Glomerular visceral epithelial cell (primary cell): ENCODE results near the gene IMPDH1.
A peak's percentile ranks its signal among the peaks of the same experiment; 100 is the strongest.

Experiments used
- DNase-seq: peaks from one replicate; pipeline ENCODE4 v3.0.0-alpha.2; 2016; ENCODE audit errors: extremely low spot score

The IMPDH1 gene

DNA sequence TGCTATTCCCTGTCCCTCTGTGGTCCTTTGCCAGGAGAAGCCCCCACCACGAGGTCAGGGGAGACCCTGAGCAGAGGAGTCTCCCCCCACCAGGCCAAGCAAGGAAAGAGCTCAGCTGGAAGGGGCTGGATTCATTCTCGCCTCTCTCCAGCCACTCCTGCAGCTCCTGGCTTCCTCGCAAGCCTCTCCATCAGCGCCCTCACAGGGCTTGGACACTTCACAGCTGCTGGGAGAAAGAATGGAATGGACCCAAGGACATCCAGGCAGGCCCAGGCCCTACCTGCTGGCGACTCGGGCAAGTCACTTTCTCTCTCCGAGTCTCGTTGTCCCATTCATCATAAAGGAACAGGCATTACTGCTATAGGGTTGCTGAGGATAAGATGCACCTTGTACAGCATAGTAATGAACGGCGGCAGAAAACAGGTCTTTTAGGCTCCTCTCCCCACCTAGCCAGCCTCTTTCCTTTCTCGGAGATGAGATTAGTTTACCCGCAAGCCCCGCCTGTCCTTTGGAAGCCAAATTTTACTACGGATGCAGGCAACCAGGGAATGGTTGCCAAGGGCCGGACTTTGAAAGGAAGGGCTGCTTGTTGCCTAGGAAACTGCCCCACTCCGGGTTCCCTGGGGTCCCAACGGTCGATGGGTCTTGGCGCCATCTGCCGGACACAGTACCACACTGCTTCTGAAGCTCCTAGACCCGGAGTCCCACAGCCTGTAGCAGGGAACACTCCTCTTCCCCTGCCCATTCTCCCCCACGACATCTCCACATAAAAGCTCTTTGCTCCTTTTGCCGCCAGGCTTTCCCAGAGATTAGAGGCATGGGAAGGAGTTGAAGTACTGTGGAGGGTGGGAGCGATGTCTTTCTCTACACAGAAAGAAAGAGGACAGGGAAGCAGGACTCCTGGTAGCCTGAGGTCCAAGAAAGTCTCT is 22.3 kb downstream of the IMPDH1 start:
- peak; percentile 73 for DNase-seq

DNA sequence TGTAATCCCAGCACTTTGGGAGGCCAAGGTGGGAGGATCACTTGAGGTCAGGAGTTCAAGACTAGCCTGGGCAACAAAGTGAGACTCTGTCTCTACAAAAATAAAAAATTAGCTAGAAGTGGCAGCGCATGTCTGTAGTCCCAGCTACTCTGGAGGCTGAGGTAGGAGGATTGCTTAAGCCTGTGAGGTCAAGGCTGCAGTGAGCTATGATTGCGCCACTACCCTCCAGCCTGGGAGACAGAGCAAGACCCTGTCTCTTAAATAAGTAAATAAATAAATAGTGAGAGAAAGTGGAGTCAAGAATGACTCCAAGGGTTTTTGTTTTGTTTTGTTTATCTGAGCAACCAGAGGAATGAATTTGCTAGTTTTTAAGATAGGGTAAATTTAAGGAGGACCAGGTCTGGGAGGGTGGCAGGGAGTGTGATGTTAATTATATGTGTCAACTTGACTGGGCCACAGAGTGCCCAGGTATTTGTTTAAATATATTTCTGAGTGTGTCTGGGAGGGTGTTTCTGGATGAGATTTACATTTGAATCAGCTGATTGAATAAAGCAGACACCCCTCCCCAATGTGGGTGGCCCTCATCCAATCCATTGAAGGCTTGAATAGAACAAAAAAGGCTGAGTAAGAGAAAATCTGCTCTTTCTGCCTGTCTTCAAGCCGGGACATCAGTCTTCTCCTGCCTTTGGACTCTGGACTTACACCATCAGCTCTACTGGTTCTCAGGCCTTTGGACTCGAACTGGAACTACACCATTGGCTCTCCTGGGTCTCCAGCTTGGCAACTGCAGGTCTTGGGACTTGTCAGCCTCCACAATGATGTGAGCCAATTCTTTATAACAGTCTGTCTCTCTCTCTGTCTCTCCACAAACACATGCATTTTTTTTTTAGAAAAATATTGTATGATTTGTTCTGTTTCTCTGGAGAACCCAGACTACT is 23.5 kb downstream of the IMPDH1 start:
- DNase-seq = no peak

DNA sequence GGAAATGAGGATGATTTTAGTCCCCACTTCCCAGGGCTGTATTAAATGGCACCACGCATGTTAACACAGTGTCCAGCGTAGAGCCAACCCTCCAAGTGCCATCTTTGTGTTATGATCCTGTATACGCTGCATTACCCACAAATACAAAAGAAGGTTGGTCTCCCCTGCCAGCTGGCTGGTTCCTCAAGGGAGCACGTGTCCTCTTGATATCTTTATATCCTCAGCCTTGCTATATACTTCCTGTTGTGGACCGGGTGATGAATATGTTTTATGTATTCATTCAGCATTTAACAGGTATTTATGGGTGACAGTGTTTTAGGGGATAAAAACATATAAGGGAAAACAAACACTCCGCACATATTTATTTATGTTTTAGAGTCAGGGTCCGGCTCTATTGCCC is 25.1 kb downstream of the IMPDH1 start:
- no peak for DNase-seq

DNA sequence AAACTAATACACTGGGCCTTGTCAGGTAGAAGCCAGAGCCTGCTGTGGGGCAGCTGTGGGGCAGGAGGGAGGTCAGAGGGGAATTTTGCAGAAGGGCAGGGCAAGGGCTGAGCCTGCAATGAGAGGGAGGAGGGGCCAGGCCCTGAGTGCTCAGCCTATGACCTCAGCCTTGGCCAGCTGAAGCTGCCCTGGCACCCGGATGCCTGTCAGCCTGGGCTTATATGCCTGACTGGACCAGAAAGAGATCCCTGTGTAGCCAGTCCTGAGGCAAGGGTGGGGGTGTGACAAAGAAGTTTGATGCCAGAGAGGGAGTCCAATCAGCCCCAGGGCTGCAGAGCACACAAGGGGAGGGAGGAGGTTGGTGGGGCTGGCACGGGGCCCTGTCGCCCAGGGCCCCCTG is 26.0 kb downstream of the IMPDH1 start:
- DNase-seq = peak; percentile 29

DNA sequence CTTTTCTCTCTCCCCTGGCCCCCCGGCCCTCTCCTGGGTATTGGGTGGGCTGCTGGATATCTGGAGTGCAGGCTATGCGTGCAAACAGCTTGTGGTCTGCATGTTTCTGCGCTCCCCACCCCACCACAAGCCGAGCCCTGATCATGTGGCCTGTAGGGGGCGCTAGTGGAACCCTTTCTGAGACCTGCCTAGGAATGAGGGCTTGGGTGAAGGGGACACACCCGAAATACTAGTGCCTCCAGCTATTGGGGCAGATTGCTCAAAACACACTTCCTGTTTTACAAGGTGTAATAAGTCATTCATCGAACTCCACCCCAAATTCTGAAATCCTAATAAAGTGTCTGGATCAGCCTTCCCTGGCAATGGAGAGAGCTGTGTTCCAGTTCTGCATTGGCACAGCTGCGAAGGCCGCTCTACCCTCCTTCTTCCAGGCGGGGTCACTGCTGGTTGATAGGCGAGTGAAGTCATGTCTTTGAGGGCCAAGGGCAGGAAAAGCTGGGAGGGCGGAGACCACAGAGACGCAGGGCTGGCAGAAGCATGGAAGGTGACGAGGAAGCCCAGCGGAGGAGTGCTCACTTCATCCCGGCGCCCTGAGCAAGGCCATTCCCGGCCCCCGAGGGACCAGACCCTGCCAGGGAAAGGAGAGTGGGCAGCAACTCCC is 28.5 kb downstream of the IMPDH1 start:
- DNase-seq = no peak

DNA sequence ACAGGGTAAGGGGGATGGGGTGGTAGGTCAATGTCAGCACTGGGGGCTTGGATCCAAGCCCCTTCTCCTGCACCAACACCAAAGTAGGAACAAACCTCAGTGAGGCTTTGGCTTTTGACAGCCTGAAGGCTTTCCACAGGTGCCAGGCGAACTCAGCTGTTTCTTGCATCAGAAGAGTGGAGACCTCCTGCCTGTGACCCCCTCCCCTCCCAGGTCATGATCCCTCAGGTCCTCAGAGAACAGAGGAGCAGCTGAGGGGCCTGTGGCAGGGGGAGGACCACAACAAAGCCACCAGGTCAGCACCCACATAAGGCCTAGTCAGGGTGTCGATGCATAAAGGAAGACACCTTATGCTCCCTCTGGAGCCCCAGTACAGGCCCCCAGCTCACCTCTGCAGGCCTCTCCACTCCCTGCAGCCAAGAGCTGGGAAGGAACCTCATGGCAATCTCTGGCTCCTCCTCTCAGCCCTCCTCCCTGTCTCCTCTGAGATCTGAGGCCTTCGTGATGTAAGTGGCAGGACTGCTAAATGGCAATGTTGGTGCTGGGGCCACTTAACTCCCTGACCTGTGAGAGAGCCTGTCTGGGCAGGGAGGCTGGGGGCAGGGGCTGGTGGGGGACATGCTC is 29.2 kb downstream of the IMPDH1 start:
- DNase-seq = no peak

DNA sequence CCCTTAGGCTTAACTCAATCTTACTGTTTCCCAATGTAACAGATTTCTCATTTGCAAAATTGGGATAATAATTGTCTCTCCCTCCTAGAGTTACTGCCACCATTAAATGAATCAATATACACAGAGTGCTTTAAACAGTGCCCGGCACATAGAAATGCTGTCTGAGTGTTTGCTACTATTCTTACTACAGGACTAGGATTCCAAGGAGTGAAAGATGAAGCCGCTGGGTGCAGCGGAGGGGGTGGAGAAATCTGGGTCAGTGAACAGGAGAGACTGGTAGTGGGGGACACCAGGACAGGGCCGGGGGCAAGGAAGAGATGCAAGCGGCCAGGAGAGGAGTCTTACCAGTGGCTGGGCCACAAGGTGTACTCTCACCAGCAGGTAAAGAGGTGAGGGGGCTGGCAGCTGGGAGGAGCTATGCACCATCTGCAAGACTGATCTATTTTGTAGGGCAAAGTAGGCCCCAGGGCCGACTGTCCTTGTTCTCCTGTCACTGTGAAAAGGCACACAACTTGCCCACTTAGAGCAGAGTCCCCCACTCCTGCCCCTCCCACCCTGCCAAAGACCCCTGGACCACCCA is 29.8 kb downstream of the IMPDH1 start:
- DNase-seq = no peak

DNA sequence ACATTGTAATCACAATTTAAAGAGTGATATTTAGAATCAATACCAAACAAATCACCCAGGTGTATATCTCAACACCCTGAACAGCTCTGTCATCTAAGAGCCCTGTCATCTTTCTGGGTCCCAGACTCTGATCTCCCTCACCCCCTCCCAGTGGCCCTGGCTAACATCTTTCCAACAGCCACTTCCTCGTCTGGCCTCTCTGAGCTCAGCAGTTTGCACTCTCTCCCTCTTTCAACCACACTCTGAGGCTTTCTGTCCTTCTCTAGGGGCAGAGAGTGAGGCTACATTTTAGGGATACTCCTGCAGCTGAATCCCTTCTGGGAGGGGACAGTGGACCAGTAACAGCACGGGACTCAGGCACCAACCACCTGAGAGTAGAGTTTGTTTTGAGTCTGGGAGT is 31.1 kb downstream of the IMPDH1 start:
- DNase-seq = no peak

DNA sequence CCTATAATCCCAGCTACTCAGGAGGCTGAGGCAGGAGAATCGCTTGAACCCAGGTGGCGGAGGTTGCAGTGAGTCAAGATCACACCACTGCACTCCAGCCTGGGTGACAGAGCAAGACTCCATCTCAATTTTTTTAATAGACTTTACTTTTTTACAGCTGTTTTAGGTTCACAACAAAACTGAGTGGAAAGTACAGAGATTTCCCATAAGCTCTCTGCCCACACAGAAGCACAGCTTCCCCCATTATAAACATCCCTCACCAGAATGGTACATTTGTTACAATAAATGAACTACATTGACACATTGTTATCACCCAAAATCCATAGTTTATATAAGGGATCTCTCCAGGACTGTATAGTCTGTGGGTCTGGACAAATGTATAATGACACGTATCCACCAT is 33.7 kb downstream of the IMPDH1 start:
- no peak for DNase-seq

DNA sequence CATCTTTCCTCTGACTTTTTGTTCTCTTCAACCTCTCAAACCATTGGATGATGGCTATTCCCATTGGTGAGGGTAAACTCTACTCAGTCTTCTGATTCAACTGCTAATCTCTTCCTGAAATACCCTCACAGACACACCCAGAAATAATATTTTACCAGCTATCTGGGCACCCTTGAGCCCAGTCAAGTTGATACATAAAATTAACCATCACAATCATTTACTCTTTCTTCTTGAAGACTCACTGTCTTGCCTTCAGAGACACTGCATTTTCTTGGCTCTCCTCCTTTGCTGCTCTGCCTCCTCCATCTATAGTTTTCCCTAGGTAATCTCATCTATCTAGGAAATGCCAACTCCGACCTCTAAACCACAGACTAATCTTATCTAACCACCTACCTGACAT is 35.7 kb downstream of the IMPDH1 start:
- DNase-seq = no peak

DNA sequence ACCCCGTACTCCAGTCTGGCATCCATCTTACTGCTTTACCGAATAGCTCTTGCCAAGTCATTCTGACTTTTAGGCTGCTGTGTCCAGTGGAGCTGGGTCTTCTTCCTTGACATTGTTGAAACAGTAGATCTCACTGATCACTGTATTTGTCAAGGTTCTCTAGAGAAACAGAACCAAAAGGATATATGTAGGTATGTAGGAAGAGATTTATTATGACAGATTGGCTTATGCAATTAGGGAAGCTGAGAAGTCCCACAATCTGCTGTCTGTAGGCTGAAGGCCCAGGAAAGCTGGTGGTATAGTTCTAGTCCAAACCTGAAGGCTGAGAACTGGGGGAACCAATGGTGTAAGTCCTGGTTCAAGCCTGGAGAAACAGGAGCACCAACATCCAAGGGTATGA is 36.2 kb downstream of the IMPDH1 start:
- no peak for DNase-seq

DNA sequence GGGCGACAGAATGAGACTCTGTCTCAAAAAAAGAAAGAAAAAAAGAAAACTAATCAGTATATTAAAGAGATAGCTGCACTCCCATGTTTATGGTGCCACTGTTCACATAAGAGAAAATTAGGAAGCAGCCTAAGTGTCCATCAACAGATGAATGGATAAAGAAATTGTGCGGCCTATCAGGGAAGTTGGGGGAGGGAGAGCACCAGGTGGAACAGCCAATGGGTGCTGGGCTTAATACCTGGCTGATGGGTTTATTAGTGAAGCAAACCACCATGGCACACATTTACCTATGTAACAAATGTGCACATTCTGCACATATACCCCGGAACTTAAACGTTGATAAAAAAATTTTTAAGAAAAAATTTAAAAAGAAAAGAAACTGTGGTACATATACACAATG is 39.3 kb downstream of the IMPDH1 start:
- no peak for DNase-seq

DNA sequence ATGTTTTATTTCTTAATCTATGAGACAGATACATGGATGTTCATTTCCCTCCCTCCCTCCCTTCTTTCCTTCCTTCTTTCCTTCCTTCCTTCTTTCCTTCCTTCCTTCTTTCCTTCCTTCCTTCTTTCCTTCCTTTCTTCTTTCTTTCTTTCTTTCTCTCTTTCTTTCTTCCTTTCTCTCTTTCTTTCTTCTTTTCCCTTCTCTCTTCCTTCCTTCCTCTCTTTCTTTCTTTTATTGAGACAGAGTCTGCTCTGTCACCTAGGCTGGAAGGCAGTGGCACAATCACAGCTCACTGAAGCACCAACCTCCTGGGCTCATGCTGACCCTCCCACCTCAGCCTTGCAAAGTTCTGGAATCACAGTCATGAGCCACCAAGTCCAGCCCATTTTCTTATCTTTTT is 42.8 kb downstream of the IMPDH1 start:
- no peak for DNase-seq

DNA sequence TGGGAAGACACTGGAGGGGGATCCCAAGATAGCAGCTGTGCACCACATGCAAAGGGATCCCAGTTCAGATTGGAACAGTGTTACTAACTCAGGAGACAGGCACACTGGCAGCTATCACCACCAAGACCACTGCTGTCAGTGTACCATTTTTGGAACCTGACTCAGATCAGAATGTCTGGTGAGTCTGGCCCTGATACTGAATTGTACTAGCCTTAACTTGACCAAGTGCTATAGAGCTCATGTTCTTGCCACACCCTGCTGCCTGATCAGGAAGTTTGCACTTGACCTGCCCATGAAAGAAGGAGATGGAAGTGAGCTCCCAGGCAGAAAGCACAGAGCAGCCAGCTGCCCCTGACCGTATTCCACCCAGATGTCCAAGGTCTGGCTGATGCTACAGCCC is 43.5 kb downstream of the IMPDH1 start:
- no peak for DNase-seq

DNA sequence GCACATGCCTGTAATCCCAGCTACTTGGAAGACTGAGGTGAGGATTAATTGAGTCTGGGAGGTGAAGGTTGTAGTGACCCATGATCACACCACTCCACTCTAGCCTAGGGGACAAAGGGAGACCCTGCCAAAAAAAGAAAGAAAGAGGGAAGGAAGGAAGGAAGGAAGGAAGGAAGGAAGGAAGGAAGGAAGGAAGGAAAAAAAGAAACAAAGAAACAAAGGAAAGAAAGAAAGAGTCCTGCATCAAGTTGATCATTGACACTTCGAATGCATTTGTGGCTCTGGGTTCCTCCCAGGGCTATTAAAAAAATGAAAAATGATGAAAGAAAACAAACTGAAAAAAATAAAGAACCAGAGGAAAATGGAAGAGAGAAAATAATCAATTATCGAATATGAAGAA is 44.4 kb downstream of the IMPDH1 start:
- no peak for DNase-seq

DNA sequence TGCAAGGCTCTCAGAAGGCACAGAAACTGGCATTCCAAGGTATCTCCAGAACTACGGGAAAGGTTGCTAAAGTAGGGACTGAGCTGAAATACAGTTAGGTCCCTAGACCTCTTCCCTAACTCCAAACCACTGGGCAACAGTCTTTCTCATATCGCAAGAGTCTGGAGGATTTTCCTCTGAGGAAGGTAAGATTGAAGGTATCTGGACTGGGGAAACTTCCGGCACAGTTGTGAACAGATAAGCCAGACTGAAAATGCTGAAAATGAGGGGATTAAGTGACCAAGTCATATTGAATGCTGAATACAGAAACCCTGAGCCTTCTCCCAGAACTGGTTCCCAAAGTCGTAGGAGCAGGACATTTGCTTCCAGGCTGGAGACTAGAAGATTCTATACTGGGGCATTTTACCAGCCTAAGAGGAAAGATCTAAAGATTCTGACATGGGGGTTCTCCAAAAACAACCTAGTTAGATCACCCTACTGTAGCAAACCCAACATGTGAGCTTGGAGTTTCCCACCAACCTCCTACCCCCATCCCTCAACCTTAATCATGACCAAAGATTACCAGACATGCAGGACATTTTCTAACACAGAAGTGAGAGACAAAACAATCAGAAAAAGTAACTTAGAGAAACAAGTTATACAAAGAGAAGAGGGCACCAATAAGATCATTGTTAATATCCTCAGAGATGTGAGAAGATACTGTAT is 45.5 kb downstream of the IMPDH1 start:
- DNase-seq = no peak

DNA sequence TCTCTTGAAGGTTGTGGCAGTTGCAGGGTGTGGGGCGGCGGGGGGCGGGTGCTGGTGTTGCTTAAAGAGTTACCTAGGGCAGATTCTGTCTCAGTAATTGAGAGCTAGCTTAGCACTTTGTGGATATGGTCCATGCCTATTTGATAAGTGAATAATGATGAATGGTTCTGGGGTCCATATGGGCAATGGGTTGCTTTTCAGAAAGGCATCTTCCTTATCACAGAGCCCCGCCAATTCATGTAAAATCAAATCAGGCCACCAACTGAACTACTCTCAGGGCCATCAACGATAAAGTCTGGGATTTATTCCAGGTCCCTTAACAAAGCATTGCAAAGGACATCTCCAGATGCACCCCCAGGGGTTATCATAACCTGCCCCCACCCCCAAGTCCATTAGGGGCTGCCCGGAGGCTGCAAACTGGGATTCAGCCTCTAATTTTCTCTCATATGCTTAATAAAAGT is 46.5 kb downstream of the IMPDH1 start:
- DNase-seq = no peak

DNA sequence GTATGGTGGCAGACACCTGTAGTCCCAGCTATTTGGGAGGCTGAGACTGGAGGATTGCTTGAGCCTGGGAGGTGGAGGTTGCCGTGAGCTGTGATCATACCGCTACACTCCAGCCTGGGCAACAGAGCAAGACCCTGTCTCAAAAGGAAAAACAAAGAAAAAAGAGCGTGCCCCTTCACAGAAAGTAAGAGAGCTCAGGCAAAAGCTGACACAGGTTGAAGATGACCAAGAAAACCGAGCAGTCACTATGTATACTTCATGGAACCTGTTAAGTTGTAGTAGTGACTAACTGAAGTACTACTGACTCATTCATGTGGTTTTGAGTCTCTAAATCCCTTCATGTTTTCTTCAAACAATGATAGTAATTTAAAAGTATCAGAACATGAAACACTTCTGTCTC is 47.1 kb downstream of the IMPDH1 start:
- no peak for DNase-seq

DNA sequence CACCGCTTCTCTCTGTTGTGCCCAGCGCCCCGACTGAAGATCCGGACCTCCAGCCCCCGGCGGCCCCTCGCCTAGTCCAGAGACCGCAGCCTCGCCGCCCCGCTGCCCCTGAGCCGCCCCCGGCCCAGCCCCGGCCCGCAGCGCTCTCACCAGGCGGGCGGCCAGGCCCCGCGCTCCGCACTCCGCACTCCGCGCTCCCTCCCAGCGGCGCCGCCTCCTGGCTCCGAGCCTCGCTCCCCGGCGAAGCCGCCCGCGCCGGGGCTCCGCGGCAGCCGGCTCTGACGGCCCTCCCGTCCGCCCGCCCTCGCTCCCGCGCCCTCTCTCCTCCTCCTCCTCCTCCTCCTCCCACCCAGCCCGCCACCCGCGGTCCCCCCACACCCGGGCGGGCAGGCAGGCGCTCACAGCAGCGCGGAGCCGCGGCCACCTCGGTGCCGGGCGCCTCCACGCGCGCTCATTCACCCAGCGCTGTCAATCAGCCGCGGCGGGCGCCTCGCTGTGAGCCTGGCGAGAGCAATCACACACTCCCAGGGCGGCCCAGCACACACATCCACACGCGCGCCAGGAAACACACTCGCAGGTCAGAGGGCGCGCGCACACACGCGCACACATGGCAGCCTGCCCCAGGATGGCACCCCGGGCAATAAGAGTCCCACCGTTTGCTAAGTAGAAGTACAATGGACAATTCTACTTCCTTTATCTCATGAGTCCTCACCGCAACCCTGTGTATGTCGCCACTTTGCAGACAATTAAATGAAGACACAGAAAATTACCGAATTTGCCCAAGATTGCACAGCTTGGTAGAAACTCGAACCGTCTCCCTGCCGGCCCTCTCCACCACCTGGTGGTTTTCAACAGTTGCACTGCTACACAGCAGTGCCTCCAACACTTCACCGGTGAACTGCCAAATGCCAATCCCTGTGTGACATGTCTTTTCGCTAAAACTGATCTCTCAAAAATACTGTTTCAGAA is 48.1 kb downstream of the IMPDH1 start, which contains the start of gene PRRT4:
TSS of gene PRRT4 (minus strand) at position 280 of the 969 bp plus-strand sequence.
- DNase-seq = peak; percentile 15

DNA sequence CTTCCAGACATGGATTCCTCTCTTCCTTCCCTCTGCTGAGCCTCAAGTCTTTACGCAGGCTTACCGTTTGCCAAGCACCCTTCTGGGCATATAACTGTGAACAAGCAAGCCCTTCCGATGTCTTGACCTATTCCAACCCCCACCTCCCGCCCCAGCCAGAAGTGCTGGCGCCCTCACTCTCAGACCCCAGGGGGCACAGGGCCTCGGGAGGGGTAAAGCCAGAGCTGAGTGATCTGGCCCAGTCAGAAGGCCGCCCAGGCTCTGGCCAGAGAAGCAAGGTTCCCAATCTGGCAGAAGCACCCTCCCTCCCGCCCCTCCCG is 49.5 kb downstream of the IMPDH1 start:
- no peak for DNase-seq
